DOHH2 (cell line): Measurements from ENCODE around the gene MOV10L1.
A peak's percentile ranks its signal among the peaks of the same experiment; 100 is the strongest.

Source experiments
- H3F3A ChIP-seq: fragments of 200-600 bp; sonication (generic), shearing (Covaris generic); 2 replicates; pipeline ENCODE4 v1.6.0; 2016; ENCODE audit warnings: antibody characterized with exemption, mild to moderate bottlenecking; ENCODE audit not compliant: control insufficient read depth, insufficient read depth
- H3K27ac ChIP-seq: fragments of 200-600 bp; sonication (generic); 2 replicates; pipeline ENCODE4 v1.5.1; 2014; ENCODE audit warnings: low read depth, mild to moderate bottlenecking, low read length, moderate library complexity
- H3K27me3 ChIP-seq: fragments of 200-600 bp; sonication (generic); 2 replicates; pipeline ENCODE4 v1.6.1; 2014; ENCODE audit warnings: mild to moderate bottlenecking, low read length, mixed read lengths; ENCODE audit not compliant: control insufficient read depth
- H3K36me3 ChIP-seq: fragments of 200-600 bp; sonication (generic); 2 replicates; pipeline ENCODE4 v1.6.1; 2014; ENCODE audit warnings: mild to moderate bottlenecking, low read length, moderate library complexity, mixed read lengths; ENCODE audit not compliant: control insufficient read depth
- H3K4me1 ChIP-seq: fragments of 200-600 bp; sonication (generic); 2 replicates; pipeline ENCODE4 v1.6.1; 2014; ENCODE audit warnings: mild to moderate bottlenecking, low read length, mixed read lengths; ENCODE audit not compliant: control insufficient read depth
- H3K4me2 ChIP-seq: fragments of 200-600 bp; sonication (generic); 2 replicates; pipeline ENCODE4 v1.6.0; 2014; ENCODE audit warnings: mild to moderate bottlenecking, low read length, moderate library complexity
- H3K4me3 ChIP-seq: fragments of 200-600 bp; sonication (generic); 2 replicates; pipeline ENCODE4 v1.5.1; 2014; ENCODE audit warnings: mild to moderate bottlenecking, low read length, mixed read lengths
- H3K79me2 ChIP-seq: fragments of 200-600 bp; sonication (generic); 2 replicates; pipeline ENCODE4 v1.6.1; 2014; ENCODE audit warnings: mild to moderate bottlenecking, low read length, mixed read lengths; ENCODE audit not compliant: control insufficient read depth
- H3K9me2 ChIP-seq: fragments of 200-600 bp; sonication (generic); replicated peaks from 2 replicates; pipeline ENCODE4 v1.6.1; 2014; ENCODE audit warnings: mild to moderate bottlenecking, low read length, mixed read lengths; ENCODE audit not compliant: control insufficient read depth
- H3K9me3 ChIP-seq: fragments of 200-600 bp; sonication (generic); 2 replicates; pipeline ENCODE4 v1.6.1; 2014; ENCODE audit warnings: antibody characterized with exemption, low read length, mixed read lengths; ENCODE audit not compliant: control insufficient read depth, insufficient read depth
- H4K20me1 ChIP-seq: fragments of 200-600 bp; sonication (generic); 2 replicates; pipeline ENCODE4 v1.6.0; 2014; ENCODE audit warnings: low read depth, mild to moderate bottlenecking, antibody characterized with exemption, low read length, moderate library complexity; ENCODE audit not compliant: control insufficient read depth, insufficient read depth
- EZH2phosphoT487 ChIP-seq: fragments of 200-600 bp; sonication (generic); IDR thresholded peaks from 2 replicates; pipeline ENCODE4 v1.6.1; 2017; ENCODE audit warnings: borderline replicate concordance, mild to moderate bottlenecking, antibody characterized with exemption, low read length, moderate library complexity, mixed read lengths
- TF ChIP-seq, protein P1 (sequence below): fragments of 200-600 bp; sonication (generic); IDR thresholded peaks from one replicate; pipeline ENCODE4 v1.5.1; 2014; ENCODE audit warnings: antibody characterized with exemption, mild to moderate bottlenecking, low read depth, low read length; ENCODE audit not compliant: poor library complexity, severe bottlenecking

MOV10L1 gene

DNA sequence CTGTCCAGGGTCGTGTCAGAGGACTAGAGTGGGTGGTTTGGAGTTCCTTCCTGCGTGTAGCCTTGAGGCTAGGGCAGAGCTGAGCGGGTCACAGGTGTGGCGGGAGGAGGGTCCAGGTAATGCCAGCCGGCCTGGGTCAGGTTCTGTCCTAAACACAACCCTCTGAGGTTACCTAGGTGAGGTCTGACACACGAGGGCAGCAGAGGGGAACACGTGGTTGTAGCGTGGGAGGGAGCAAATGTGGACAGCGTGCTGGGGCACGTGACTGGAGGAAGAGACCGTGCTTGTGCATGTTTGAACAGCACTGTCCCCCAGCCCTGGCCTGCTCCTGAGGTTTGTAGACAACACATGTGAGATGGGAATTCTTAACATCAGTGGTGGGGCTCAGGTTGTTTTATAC lies 13.1 kb downstream of the MOV10L1 start:
- peak overlapping the region; percentile 50; the same call in 1 of the 2 replicates for H3K4me2 ChIP-seq
- H4K20me1 ChIP-seq, result no peaks in the 10 kb centered on the region
- no peaks in the 10 kb centered on the region for H3K79me2 ChIP-seq
- TF ChIP-seq, protein P1, sequence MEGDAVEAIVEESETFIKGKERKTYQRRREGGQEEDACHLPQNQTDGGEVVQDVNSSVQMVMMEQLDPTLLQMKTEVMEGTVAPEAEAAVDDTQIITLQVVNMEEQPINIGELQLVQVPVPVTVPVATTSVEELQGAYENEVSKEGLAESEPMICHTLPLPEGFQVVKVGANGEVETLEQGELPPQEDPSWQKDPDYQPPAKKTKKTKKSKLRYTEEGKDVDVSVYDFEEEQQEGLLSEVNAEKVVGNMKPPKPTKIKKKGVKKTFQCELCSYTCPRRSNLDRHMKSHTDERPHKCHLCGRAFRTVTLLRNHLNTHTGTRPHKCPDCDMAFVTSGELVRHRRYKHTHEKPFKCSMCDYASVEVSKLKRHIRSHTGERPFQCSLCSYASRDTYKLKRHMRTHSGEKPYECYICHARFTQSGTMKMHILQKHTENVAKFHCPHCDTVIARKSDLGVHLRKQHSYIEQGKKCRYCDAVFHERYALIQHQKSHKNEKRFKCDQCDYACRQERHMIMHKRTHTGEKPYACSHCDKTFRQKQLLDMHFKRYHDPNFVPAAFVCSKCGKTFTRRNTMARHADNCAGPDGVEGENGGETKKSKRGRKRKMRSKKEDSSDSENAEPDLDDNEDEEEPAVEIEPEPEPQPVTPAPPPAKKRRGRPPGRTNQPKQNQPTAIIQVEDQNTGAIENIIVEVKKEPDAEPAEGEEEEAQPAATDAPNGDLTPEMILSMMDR, result no peak
- TF ChIP-seq EZH2phosphoT487, result no peak
- no peaks in the 10 kb centered on the region; the same call in 1 of the 2 replicates for H3F3A ChIP-seq
- H3K4me1 ChIP-seq, result peaks cover 48% of the 10 kb centered on the region
- no peaks in the 10 kb centered on the region for H3K36me3 ChIP-seq
- no peaks in the 10 kb centered on the region for H3K9me2 ChIP-seq
- H3K9me3 ChIP-seq, result no peaks in the 10 kb centered on the region
- H3K27me3 ChIP-seq, result no peaks in the 10 kb centered on the region
- no peak overlapping the region for H3K4me3 ChIP-seq
- H3K27ac ChIP-seq, result no peak overlapping the region

GRCh38 chr22:50104141-50104544 lies 14.3 kb downstream of the MOV10L1 start:
- TF ChIP-seq, protein P1, result no peak
- TF ChIP-seq EZH2phosphoT487, result no peak
- H3K4me2 ChIP-seq, result peak overlapping the region; percentile 12; the same call in 1 of the 2 replicates
- H3K36me3 ChIP-seq, result no peaks in the 10 kb centered on the region
- no peaks in the 10 kb centered on the region for H4K20me1 ChIP-seq
- H3K27me3 ChIP-seq, result no peaks in the 10 kb centered on the region
- no peaks in the 10 kb centered on the region for H3K9me3 ChIP-seq
- H3K27ac ChIP-seq, result no peak overlapping the region
- H3K4me3 ChIP-seq, result no peak overlapping the region
- H3F3A ChIP-seq, result no peaks in the 10 kb centered on the region; the same call in 1 of the 2 replicates
- H3K79me2 ChIP-seq, result no peaks in the 10 kb centered on the region
- H3K9me2 ChIP-seq, result no peaks in the 10 kb centered on the region
- H3K4me1 ChIP-seq, result peaks cover 48% of the 10 kb centered on the region

- Histone ChIP-seq H3K9me3 (no peaks in the 10 kb centered on the region), H3K36me3 (no peaks in the 10 kb centered on the region), H3K4me3 (peak overlapping the region; percentile 46), H3K27ac (no peak overlapping the region), H3K79me2 (no peaks in the 10 kb centered on the region), H3K27me3 (no peaks in the 10 kb centered on the region), H3K9me2 (no peaks in the 10 kb centered on the region), H4K20me1 (no peaks in the 10 kb centered on the region), H3K4me1 (peaks cover 48% of the 10 kb centered on the region), H3F3A (no peaks in the 10 kb centered on the region; the same call in 1 of the 2 replicates), H3K4me2 (peak overlapping the region; percentile 65)
- TF ChIP-seq EZH2phosphoT487, result no peak
- TF ChIP-seq, protein P1, result no peak
Observed at GRCh38 chr22:50105208-50106100, 15.6 kb downstream of the MOV10L1 start.
